GM12891 (cell line): ENCODE results near the gene RAB11FIP3.
"Not testable (repeated sequence)": the region's sequence is repeated elsewhere in the genome, so short reads cannot be mapped to it uniquely, and the experiment has no call there.

Experiments used
- DNase-seq: peaks from one replicate; pipeline ENCODE4 v3.0.0; 2011; ENCODE audit warnings: low spot score; ENCODE audit not compliant: insufficient read length
- FAIRE-seq: peaks from 2 replicates; lab custom pipeline; 2011; peaks lifted over from hg19 to GRCh38; lab: Jason Lieb, UNC
- PAX5 ChIP-seq: IDR thresholded peaks from 2 replicates; pipeline ENCODE4 v1.6.1; 2011; ENCODE audit warnings: low read length, moderate library complexity, mild to moderate bottlenecking; ENCODE audit not compliant: insufficient read depth, severe bottlenecking
- POLR2A ChIP-seq: IDR thresholded peaks from 2 replicates; pipeline ENCODE4 v1.6.1; 2011; ENCODE audit warnings: low read depth, low read length, control low read depth
- POLR2AphosphoS5 ChIP-seq: IDR thresholded peaks from 2 replicates; pipeline ENCODE4 v1.6.1; 2011; ENCODE audit warnings: low read depth, low read length, control low read depth
- POU2F2 ChIP-seq: IDR thresholded peaks from 2 replicates; pipeline ENCODE4 v1.6.1; 2011; ENCODE audit warnings: low read depth, mild to moderate bottlenecking, control low read depth, low read length, moderate library complexity
- SPI1 ChIP-seq: IDR thresholded peaks from 2 replicates; pipeline ENCODE4 v1.6.1; 2011; ENCODE audit warnings: low read depth, low read length, control low read depth
- TAF1 ChIP-seq: IDR thresholded peaks from 2 replicates; pipeline ENCODE4 v1.6.1; 2011; ENCODE audit warnings: low read depth, low read length, control low read depth

RAB11FIP3 gene

GRCh38 chr16:450785-451512, 25.5 kb downstream of the RAB11FIP3 start:
- no peak for FAIRE-seq
- DNase-seq = no peak
- no peak for TF ChIP-seq POLR2AphosphoS5
- TF ChIP-seq POLR2A = no peak
- TF ChIP-seq PAX5 = no peak
- TF ChIP-seq SPI1 = no peak
- TF ChIP-seq TAF1 = no peak
- no peak for TF ChIP-seq POU2F2

DNA sequence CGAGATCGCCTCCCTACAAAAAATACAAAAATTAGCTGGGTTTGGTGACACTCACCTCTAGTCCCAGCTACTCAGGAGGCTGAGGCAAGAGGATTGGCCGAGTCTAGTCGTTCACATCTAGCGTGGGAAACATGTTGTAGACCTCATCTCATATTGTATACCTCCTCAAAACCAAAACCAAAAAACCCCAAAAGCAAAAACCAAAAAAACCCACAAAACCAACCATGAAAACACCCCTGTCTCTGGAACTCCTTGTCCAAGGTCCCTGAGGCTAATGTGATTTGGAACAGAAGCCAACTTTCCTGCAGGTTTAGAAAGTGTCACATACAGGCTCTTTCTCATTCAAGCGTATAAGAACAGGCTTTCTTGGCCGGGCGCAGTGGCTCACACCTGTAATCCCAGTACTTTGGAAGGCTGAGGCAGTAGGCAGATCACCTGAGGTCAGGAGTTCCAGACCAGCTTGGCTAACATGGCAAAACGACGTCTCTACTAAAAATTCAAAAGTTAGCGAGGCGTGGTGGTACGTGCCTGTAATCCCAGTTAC, 29.0 kb downstream of the RAB11FIP3 start:
- DNase-seq (no peak), FAIRE-seq (no peak)
- TF ChIP-seq POLR2A (no peak), TAF1 (no peak), PAX5 (no peak), POU2F2 (no peak), POLR2AphosphoS5 (no peak), SPI1 (no peak)

- TF ChIP-seq POLR2AphosphoS5 (no peak), TAF1 (no peak)
- no peak for DNase-seq
- no peak for FAIRE-seq
These were observed 30.0 kb downstream of the RAB11FIP3 start for GRCh38 chr16:455453-455852.

GRCh38 chr16:456891-457483, 31.5 kb downstream of the RAB11FIP3 start:
- FAIRE-seq (no peak), DNase-seq (no peak)
- TF ChIP-seq SPI1 (no peak), PAX5 (no peak), TAF1 (no peak), POLR2AphosphoS5 (no peak), POU2F2 (no peak), POLR2A (no peak)

DNA sequence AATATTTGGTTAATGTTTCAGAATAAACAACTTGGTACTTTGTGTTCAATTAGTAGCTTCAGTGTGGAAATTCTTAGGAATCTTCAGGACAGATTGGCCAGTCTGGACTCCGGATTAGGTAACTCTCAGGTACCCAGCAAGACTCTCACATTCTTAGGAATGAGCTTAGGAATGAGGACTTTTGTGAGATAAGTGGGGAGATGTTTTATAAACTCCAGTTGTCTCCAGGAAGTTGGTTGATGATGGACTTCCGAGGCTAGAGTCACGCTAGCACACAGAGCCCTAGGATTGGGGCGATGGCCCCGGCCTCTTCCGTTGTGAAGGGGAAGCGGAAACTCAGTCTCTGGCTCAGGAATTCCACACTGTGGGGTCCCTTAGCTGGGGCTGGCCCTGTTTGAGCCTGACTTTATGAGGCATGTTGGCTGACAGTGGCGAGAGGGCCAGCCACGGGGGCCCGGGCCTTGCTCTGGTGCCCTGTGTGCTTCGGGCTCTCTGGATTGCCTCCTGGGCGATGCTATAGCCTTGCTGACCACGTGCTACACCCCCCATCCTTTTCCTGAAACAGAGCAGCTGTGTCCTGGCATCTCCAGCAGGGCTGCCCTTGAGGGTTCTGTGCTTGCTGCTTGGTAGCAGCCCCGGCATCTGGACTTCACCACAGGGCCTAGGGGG, 32.4 kb downstream of the RAB11FIP3 start:
- TF ChIP-seq POU2F2 = no peak
- no peak for TF ChIP-seq POLR2A
- no peak for TF ChIP-seq PAX5
- TF ChIP-seq TAF1 = no peak
- TF ChIP-seq POLR2AphosphoS5 = no peak
- no peak for TF ChIP-seq SPI1
- DNase-seq = no peak
- no peak for FAIRE-seq

GRCh38 chr16:459761-460160, 34.3 kb downstream of the RAB11FIP3 start:
- DNase-seq (no peak), FAIRE-seq (no peak)
- TF ChIP-seq TAF1 = no peak
- TF ChIP-seq POLR2A = no peak
- TF ChIP-seq PAX5 = no peak
- no peak for TF ChIP-seq SPI1

DNA sequence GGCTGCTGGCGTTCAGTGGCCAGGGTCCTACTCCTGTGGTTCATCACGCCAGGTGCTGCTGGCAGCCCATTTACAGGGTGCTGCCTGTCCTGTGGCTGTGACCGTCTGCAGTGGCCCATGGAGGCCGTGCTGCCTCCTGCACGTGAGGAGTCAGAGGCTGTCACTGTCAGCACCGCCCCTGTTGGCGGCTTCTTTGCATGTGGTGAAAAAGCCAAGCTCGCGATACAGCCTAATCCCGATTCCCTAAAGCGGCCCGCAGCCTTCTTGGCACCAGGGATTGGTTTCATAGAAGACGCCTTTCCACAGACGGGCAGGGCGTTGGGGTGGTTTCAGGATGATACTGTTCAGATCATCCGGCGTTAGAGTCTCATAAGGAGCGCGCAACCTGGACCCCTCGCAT, 35.3 kb downstream of the RAB11FIP3 start:
- DNase-seq (no peak), FAIRE-seq (no peak)
- no peak for TF ChIP-seq POLR2AphosphoS5
- TF ChIP-seq PAX5 = no peak
- no peak for TF ChIP-seq TAF1
- TF ChIP-seq POLR2A = no peak
- TF ChIP-seq POU2F2 = no peak
- TF ChIP-seq SPI1 = no peak

DNA sequence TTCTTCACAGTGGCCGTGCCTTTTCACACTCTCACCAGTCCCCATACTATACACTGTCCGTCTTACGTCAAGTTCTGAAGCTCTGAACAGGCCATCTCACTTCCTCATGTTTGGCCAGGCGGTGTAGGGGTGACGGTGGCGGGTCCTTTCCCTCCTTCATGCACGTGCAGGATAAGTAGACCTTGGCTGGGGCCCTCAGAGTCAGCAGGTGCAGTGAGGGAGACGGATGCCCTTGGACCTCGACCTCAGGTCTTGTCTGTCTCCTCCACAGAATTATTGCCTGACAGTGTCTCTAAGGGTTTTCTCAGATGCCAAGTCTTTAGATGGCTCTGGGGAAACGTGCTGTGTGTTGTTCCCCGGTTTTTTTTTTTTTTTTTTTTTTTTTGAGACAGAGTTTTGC, 37.6 kb downstream of the RAB11FIP3 start:
- DNase-seq = no peak
- no peak for TF ChIP-seq TAF1
- TF ChIP-seq POU2F2 = no peak
- no peak for TF ChIP-seq POLR2AphosphoS5
- TF ChIP-seq PAX5 = no peak
- no peak for TF ChIP-seq POLR2A
- TF ChIP-seq SPI1 = no peak
- no peak for FAIRE-seq

GRCh38 chr16:466651-467050, 41.2 kb downstream of the RAB11FIP3 start:
- DNase-seq (no peak), FAIRE-seq (no peak)
- TF ChIP-seq POU2F2 (no peak), POLR2A (no peak), TAF1 (no peak), SPI1 (no peak), PAX5 (no peak), POLR2AphosphoS5 (no peak)

GRCh38 chr16:467249-467871, 41.9 kb downstream of the RAB11FIP3 start:
- not testable (repeated sequence) for FAIRE-seq, DNase-seq
